Vagina (tissue), 2 donors: Measurements from ENCODE around the gene TMEM45A.

Source experiments
- POLR2A ChIP-seq, 2 donors: fragments of 450-650 bp; IDR thresholded peaks; one replicate each; pipeline ENCODE4 v1.6.1; 2017; ENCODE audit warnings: antibody characterized with exemption in 2 of 2, mild to moderate bottlenecking in 2 of 2, moderate library complexity in 2 of 2
- TF ChIP-seq, protein P1 (sequence below), 3 experiments: fragments of 450-650 bp in 2 of 3; fragments of 200-600 bp in 1 of 3; sonication (generic) in 1 of 3; IDR thresholded peaks; one replicate each; pipeline ENCODE4 v1.5.1; 2017 to 2019; ENCODE audit warnings: antibody characterized with exemption in 3 of 3, mild to moderate bottlenecking in 2 of 3, moderate library complexity in 2 of 3

DNA sequence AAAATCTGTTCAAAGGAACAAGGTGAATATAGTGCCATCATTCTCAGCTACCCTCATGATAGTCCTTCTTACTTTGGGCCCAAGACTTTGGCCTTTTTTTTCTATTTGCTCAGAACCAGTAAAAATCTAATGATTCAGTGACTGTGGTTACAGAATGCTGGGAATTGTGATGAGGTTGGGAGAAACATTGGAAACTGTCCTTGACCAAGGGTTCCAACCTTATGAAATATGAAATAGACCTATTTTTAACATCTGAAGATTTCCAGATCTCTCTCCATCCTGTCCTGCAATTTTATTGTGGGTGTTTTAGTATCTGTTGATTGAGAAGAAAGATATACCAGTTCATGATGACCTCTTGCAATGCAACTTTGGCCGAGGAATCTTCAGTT, 34.9 kb downstream of the TMEM45A start:
- TF ChIP-seq, protein P1, sequence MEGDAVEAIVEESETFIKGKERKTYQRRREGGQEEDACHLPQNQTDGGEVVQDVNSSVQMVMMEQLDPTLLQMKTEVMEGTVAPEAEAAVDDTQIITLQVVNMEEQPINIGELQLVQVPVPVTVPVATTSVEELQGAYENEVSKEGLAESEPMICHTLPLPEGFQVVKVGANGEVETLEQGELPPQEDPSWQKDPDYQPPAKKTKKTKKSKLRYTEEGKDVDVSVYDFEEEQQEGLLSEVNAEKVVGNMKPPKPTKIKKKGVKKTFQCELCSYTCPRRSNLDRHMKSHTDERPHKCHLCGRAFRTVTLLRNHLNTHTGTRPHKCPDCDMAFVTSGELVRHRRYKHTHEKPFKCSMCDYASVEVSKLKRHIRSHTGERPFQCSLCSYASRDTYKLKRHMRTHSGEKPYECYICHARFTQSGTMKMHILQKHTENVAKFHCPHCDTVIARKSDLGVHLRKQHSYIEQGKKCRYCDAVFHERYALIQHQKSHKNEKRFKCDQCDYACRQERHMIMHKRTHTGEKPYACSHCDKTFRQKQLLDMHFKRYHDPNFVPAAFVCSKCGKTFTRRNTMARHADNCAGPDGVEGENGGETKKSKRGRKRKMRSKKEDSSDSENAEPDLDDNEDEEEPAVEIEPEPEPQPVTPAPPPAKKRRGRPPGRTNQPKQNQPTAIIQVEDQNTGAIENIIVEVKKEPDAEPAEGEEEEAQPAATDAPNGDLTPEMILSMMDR (IDR thresholded peaks at IDR 0.05), result no peak
- no peak for TF ChIP-seq POLR2A (IDR thresholded peaks at IDR 0.05)
